Adrenal gland (tissue), 12 donors: ENCODE data around the gene SUV39H2. TPM values are rescaled to one million over a fixed set of nuclear protein-coding genes. Genes with fewer than 3 reads are reported as not detected.

ENCODE experiments used
- DNase-seq, 7 donors: peaks; one replicate each; pipeline ENCODE4 v3.0.0-alpha.2; 2019 to 2020
- H3K27ac ChIP-seq, 5 donors: fragments of 200-600 bp; sonication (generic) in 4 of 5; 1 replicate in 3 of 5; 2 replicates in 2 of 5; pipeline versions ENCODE4 v1.5.1 to v1.8.0; 2016 to 2020; ENCODE audit warnings: mild to moderate bottlenecking in 1 of 5
- H3K27me3 ChIP-seq: fragments of 200-600 bp; 2 replicates; pipeline ENCODE4 v1.8.0; 2021
- H3K36me3 ChIP-seq, 2 donors: fragments of 200-600 bp; replicated peaks in 1 of 2; 1 replicate in 1 of 2; 2 replicates in 1 of 2; pipeline versions ENCODE4 v1.5.1 to v1.8.0; 2018 to 2022
- H3K4me1 ChIP-seq, 2 donors: fragments of 200-600 bp; replicated peaks in 1 of 2; 1 replicate in 1 of 2; 2 replicates in 1 of 2; pipeline versions ENCODE4 v1.5.1 to v1.8.0; 2018 to 2021
- H3K4me3 ChIP-seq, 4 donors: fragments of 200-600 bp; sonication (generic) in 3 of 4; one replicate each; pipeline ENCODE4 v1.5.1; 2016 to 2018
- H3K9me3 ChIP-seq, 3 donors: fragments of 200-600 bp; sonication (generic) in 1 of 3; replicated peaks in 1 of 3; 1 replicate in 2 of 3; 2 replicates in 1 of 3; pipeline versions ENCODE4 v1.5.1 to v1.8.0; 2016 to 2021
- CTCF ChIP-seq, 6 experiments: fragments of 450-650 bp in 4 of 6; fragments of 200-600 bp in 2 of 6; sonication (generic) in 1 of 6; IDR thresholded peaks; 1 replicate in 5 of 6; 2 replicates in 1 of 6; pipeline versions ENCODE4 v1.5.1 to v1.8.0; 2016 to 2021; ENCODE audit warnings: antibody characterized with exemption in 6 of 6, mild to moderate bottlenecking in 2 of 6, moderate library complexity in 1 of 6
- POLR2A ChIP-seq, 2 donors: fragments of 450-650 bp; IDR thresholded peaks; one replicate each; pipeline ENCODE4 v1.6.1; 2017; ENCODE audit warnings: antibody characterized with exemption in 2 of 2, mild to moderate bottlenecking in 2 of 2, moderate library complexity in 1 of 2
- WGBS, 4 donors: extraction: QIAGEN DNeasy Blood & Tissue Kit in 2 of 4; methylation state at CpG; one replicate each; pipeline versions ENCODE4 v1.1.5 to v1.1.7; 2013 to 2017; 5-methylcytosine and 5-hydroxymethylcytosine counted together
- intact Hi-C, 2 donors: fragments of 100-400 bp; cut with DNase I; formaldehyde crosslinking; loops; one replicate each; pipeline versions ENCODE4 v1.14.1 to v1.15.0; 2022 to 2023
- polyA plus RNA-seq, 3 donors: library from polyadenylated mRNA; stranded (reverse); fragments of 200-250 nt in 2 of 3; fragments of 350-450 nt in 1 of 3; fragmentation: Illumina TruSeq in 1 of 3; extraction: RNeasy Lipid Tissue Mini Kit (QIAGEN cat#74804) in 1 of 3; gene quantifications; one replicate each; pipeline ENCODE4 v1.2.3, GENCODE V29; 2013 to 2014
- total RNA-seq, 9 donors: library from RNA; depleted of rRNA in 4 of 9; stranded (reverse); fragments of >200 nt in 4 of 9; fragments of 120-200 nt in 1 of 9; fragmentation: NEBNext Ultra II Directional in 1 of 9; extraction: Animal tissue kit (Norgen Biotek cat#: 25700) in 1 of 9; gene quantifications; one replicate each; pipeline versions ENCODE4 v1.1.0 to v1.2.4, GENCODE V29; 2013 to 2023
- donor health status: healthy with polysubstance abuse.
- donor health status: Bipolar disorder and iron deficiency.
- donor health status: DM: yes; HTN: yes; CAD: no.
- donor health status: DM: no; HTN: no; CAD: no.
- donor health status: DM: no; HTN: no; CAD: no.
- donor health status: DM: yes; HTN: yes; CAD: no.

The SUV39H2 gene
- total and polyA plus RNA-seq, 12 donors = 1.7 to 19.1 (median 6.4) TPM

GRCh38 chr10:14918964-14919363 is 40.3 kb downstream of the SUV39H2 start:
- no peak for TF ChIP-seq POLR2A (IDR thresholded peaks at IDR 0.05)
- TF ChIP-seq CTCF (IDR thresholded peaks at IDR 0.05) = no peak
- Histone ChIP-seq H3K9me3 (peaks cover 0 to 3% (median 0%) of the 10 kb centered on the region in 3 donors), H3K36me3 (peaks cover 0 to 58% of the 10 kb centered on the region in 2 donors), H3K4me3 (no peak overlapping the region), H3K27ac (no peak overlapping the region), H3K27me3 (no peaks in the 10 kb centered on the region), H3K4me1 (peaks cover 6% of the 10 kb centered on the region in 2 donors)
- intact Hi-C loops = no loop called here
- WGBS, 4 donors = 92 to 95% (median 94%) methylated on average over 3 of the region's 3 CpGs
- DNase-seq = no peak

GRCh38 chr10:14924013-14924412 is 45.3 kb downstream of the SUV39H2 start:
- Histone ChIP-seq H3K4me1 (no peaks in the 10 kb centered on the region), H3K9me3 (no peaks in the 10 kb centered on the region), H3K27ac (no peak overlapping the region), H3K27me3 (no peaks in the 10 kb centered on the region), H3K36me3 (peaks cover 0 to 71% of the 10 kb centered on the region in 2 donors), H3K4me3 (no peak overlapping the region)
- WGBS, 4 donors = 97 to 100% (median 98%) methylated on average over 7 of the region's 7 CpGs
- no peak for TF ChIP-seq POLR2A (IDR thresholded peaks at IDR 0.05)
- no peak for TF ChIP-seq CTCF (IDR thresholded peaks at IDR 0.05)
- DNase-seq = no peak
- intact Hi-C loops = no loop called here

- Histone ChIP-seq H3K9me3 (no peaks in the 10 kb centered on the region), H3K27me3 (no peaks in the 10 kb centered on the region), H3K4me3 (no peak overlapping the region), H3K4me1 (no peaks in the 10 kb centered on the region), H3K36me3 (peaks cover 0 to 67% of the 10 kb centered on the region in 2 donors), H3K27ac (no peak overlapping the region)
- intact Hi-C loops = no loop called here
- TF ChIP-seq CTCF (IDR thresholded peaks at IDR 0.05) (no peak), POLR2A (IDR thresholded peaks at IDR 0.05) (no peak)
- 94 to 100% (median 98%) methylated on average over 2 of the region's 2 CpGs for WGBS, 4 donors
- DNase-seq = no peak
Observed at GRCh38 chr10:14925268-14925667, 46.6 kb downstream of the SUV39H2 start.

GRCh38 chr10:14926061-14926470 is 47.4 kb downstream of the SUV39H2 start:
- peaks cover 0 to 67% of the 10 kb centered on the region in 2 donors for H3K36me3 ChIP-seq

More at GRCh38 chr10:14926061-14926470, 47.4 kb downstream of the SUV39H2 start:
- Histone ChIP-seq H3K27me3 (no peaks in the 10 kb centered on the region), H3K9me3 (no peaks in the 10 kb centered on the region), H3K27ac (no peak overlapping the region), H3K4me1 (no peaks in the 10 kb centered on the region), H3K4me3 (no peak overlapping the region)
- 91 to 97% (median 94%) methylated on average over 8 of the region's 8 CpGs for WGBS, 4 donors
- TF ChIP-seq CTCF (IDR thresholded peaks at IDR 0.05) = no peak
- TF ChIP-seq POLR2A (IDR thresholded peaks at IDR 0.05) = no peak
- DNase-seq = no peak
- intact Hi-C loops = no loop called here
